Gastroesophageal sphincter (tissue), 4 donors: Measurements from ENCODE around the gene PRKG2. TPM values are rescaled to one million over a fixed set of nuclear protein-coding genes. Genes with fewer than 3 reads are reported as not detected.
"Not testable (repeated sequence)": the region's sequence is repeated elsewhere in the genome, so short reads cannot be mapped to it uniquely, and the experiment has no call there.

Experiments used
- ATAC-seq: fragments of 150-250 bp; one replicate; pipeline ENCODE4 v1.9.1; 2016; ENCODE audit warnings: mild to moderate bottlenecking, moderate library complexity
- H3K27ac ChIP-seq, 4 donors: fragments of 200-600 bp; sonication (generic) in 3 of 4; 1 replicate in 3 of 4; 2 replicates in 1 of 4; pipeline ENCODE4 v1.5.1; 2016 to 2019
- H3K27me3 ChIP-seq: fragments of 200-600 bp; sonication (generic); one replicate; pipeline ENCODE4 v1.5.1; 2019
- H3K36me3 ChIP-seq, 2 donors: fragments of 200-600 bp; sonication (generic); one replicate each; pipeline ENCODE4 v1.5.1; 2019; ENCODE audit warnings: control low read depth in 1 of 2
- H3K4me1 ChIP-seq, 3 donors: fragments of 200-600 bp; sonication (generic); 1 replicate in 2 of 3; 2 replicates in 1 of 3; pipeline ENCODE4 v1.5.1; 2016 to 2019; ENCODE audit warnings: control low read depth in 2 of 3
- H3K4me3 ChIP-seq, 2 donors: fragments of 200-600 bp; sonication (generic); one replicate each; pipeline ENCODE4 v1.5.1; 2019; ENCODE audit warnings: mild to moderate bottlenecking in 1 of 2, moderate library complexity in 1 of 2
- H3K9me3 ChIP-seq, 3 donors: fragments of 200-600 bp; sonication (generic); one replicate each; pipeline ENCODE4 v1.5.1; 2017 to 2019; ENCODE audit warnings: control low read depth in 2 of 3
- EP300 ChIP-seq: sonication (generic); formaldehyde crosslinking; IDR thresholded peaks from one replicate; pipeline ENCODE4 v1.6.1; 2017; ENCODE audit warnings: antibody characterized with exemption, mild to moderate bottlenecking
- POLR2A ChIP-seq, 2 donors: fragments of 450-650 bp; IDR thresholded peaks; one replicate each; pipeline ENCODE4 v1.6.1; 2017; ENCODE audit warnings: antibody characterized with exemption in 2 of 2, mild to moderate bottlenecking in 2 of 2, moderate library complexity in 1 of 2
- POLR2AphosphoS5 ChIP-seq: sonication (generic); formaldehyde crosslinking; IDR thresholded peaks from one replicate; pipeline ENCODE4 v1.6.1; 2017; ENCODE audit warnings: antibody characterized with exemption
- WGBS, 2 donors: methylation state at CpG; one replicate each; pipeline ENCODE4 v1.1.5; 2018; ENCODE audit warnings: low coverage in 1 of 2; 5-methylcytosine and 5-hydroxymethylcytosine counted together
- total RNA-seq, 4 donors: library from RNA; depleted of rRNA; stranded (reverse); fragments of >200 nt; gene quantifications; one replicate each; pipeline ENCODE4 v1.1.0, GENCODE V29; 2016
- TF ChIP-seq, protein P1 (sequence below), 4 experiments: fragments of 200-600 bp in 2 of 4; fragments of 450-650 bp in 2 of 4; sonication (generic) in 1 of 4; IDR thresholded peaks; one replicate each; pipeline ENCODE4 v1.5.1; 2017 to 2019; ENCODE audit warnings: antibody characterized with exemption in 4 of 4, mild to moderate bottlenecking in 2 of 4, moderate library complexity in 2 of 4

Gene PRKG2
- total RNA-seq, 4 donors from 2014 or later = 3.9 to 24.9 (median 13.6) TPM

DNA sequence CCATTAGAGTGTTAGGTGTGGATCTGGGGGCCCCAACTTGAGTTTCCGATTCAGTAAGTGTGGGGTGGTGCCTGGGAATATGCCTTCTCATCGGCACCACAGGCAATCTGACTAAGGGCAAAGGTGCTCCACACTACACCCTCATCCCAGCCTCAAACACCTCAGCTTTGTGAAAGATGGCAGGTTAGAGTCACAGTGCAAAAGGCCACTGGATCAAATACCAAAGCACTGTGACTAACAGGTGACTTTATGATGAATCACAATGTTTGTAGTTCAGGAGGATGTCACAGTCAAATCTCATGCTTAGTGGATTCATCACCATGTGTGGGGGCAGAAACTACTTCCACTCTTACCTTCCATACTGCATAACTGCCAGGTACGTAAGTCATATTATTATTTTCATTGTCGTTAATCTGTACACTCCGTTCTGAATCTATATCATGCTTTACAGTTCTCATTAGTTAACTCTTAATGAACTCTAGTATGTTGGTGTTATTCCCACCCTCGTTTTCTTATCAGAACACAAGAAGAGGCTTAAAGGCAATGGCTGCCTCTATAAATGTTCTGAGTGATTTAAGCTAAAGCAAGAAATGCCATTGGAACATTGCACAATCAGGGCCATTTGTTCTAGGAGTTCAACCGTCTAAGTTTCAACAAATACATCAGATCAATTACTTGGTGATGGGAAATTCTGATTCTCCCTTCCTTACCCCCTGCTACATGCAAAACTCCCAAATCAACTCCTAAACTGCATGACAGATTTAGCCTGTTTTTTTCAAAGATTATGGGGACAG, 50.2 kb downstream of the PRKG2 start:
- Histone ChIP-seq H3K36me3 (no peaks in the 10 kb centered on the region), H3K4me1 (peaks cover 0 to 5% (median 3%) of the 10 kb centered on the region in 3 donors), H3K27ac (no peak overlapping the region), H3K4me3 (no peak overlapping the region), H3K9me3 (no peaks in the 10 kb centered on the region), H3K27me3 (no peaks in the 10 kb centered on the region)
- TF ChIP-seq, protein P1, sequence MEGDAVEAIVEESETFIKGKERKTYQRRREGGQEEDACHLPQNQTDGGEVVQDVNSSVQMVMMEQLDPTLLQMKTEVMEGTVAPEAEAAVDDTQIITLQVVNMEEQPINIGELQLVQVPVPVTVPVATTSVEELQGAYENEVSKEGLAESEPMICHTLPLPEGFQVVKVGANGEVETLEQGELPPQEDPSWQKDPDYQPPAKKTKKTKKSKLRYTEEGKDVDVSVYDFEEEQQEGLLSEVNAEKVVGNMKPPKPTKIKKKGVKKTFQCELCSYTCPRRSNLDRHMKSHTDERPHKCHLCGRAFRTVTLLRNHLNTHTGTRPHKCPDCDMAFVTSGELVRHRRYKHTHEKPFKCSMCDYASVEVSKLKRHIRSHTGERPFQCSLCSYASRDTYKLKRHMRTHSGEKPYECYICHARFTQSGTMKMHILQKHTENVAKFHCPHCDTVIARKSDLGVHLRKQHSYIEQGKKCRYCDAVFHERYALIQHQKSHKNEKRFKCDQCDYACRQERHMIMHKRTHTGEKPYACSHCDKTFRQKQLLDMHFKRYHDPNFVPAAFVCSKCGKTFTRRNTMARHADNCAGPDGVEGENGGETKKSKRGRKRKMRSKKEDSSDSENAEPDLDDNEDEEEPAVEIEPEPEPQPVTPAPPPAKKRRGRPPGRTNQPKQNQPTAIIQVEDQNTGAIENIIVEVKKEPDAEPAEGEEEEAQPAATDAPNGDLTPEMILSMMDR (IDR thresholded peaks at IDR 0.05) = no peak
- TF ChIP-seq POLR2AphosphoS5 (no peak), POLR2A (IDR thresholded peaks at IDR 0.05) (no peak), EP300 (no peak)
- no peak for ATAC-seq
- 66 to 90% methylated on average over 2 to 7 of the region's 7 CpGs for WGBS, 2 donors

DNA sequence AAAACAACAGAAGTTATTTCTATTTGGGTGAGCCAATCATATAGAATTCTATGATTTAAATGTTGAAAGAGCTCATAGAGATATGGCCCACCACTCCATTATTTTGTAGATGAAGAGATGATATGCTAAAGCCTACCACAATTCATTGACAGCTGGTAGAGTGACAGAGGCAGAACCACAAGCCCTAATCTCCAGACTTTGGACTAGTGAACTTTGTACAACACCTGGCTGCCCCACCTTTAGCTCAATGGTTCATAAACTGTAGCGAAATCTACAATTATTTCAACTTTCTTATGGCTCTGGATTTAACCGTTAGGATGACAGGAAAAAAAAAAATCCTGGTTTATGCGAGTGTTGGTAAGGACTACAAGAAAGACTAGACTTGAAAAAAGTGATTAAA, 50.9 kb downstream of the PRKG2 start:
- H3K4me3 ChIP-seq = no peak overlapping the region
- no peak for ATAC-seq
- no peaks in the 10 kb centered on the region for H3K36me3 ChIP-seq

DNA sequence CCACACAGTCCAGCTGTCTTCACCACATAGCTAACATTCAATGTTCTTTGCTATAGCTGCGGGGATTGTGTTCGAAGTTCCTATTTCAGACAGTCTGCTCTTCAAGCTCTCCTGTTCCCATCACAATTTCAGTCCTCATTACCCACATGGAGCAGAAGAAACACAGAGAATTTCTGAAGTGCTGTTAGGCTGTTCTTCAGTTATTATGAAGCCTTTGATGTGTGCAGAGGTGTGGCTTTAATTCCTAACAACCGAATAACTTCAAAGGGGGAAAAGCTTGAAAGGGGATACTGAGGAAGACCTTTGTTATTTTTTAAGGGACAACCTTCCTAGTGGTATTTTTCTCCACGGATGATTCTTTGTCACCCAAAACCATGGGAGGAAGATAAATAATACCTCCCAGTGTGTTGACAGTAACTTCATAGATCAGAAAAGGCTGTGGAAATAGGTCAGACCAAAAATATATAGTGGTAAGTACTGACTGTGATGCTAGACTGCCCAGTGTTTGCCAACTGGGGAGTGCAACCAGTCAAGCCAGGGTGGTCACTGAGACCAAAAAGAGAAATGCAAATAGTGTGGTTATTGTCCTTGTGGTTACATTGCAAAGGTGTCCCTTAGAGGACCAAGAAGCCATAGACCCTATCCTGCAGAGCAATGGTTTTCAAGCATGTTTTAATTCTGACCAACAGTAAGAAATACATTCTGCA, 52.1 kb downstream of the PRKG2 start:
- ATAC-seq = no peak
- no peak for TF ChIP-seq POLR2A (IDR thresholded peaks at IDR 0.05)
- TF ChIP-seq, protein P1 (IDR thresholded peaks at IDR 0.05) = no peak
- TF ChIP-seq POLR2AphosphoS5 = no peak
- no peak for TF ChIP-seq EP300
- WGBS, 2 donors = 72 to 73% methylated on average over 3 to 4 of the region's 4 CpGs
- Histone ChIP-seq H3K27me3 (no peaks in the 10 kb centered on the region), H3K9me3 (no peaks in the 10 kb centered on the region), H3K4me1 (peaks cover 0 to 5% (median 3%) of the 10 kb centered on the region in 3 donors), H3K27ac (no peak overlapping the region), H3K4me3 (no peak overlapping the region), H3K36me3 (no peaks in the 10 kb centered on the region)

More for the DNA sequence above, 50.9 kb downstream of the PRKG2 start:
- no peak overlapping the region for H3K27ac ChIP-seq
- TF ChIP-seq, protein P1 (IDR thresholded peaks at IDR 0.05) = no peak
- TF ChIP-seq POLR2A (IDR thresholded peaks at IDR 0.05) (no peak), POLR2AphosphoS5 (no peak), EP300 (no peak)
- H3K4me1 ChIP-seq = peaks cover 0 to 5% (median 3%) of the 10 kb centered on the region in 3 donors
- no peaks in the 10 kb centered on the region for H3K27me3 ChIP-seq
- 75 to 100% methylated on average over 2 to 3 of the region's 3 CpGs for WGBS, 2 donors
- no peaks in the 10 kb centered on the region for H3K9me3 ChIP-seq

DNA sequence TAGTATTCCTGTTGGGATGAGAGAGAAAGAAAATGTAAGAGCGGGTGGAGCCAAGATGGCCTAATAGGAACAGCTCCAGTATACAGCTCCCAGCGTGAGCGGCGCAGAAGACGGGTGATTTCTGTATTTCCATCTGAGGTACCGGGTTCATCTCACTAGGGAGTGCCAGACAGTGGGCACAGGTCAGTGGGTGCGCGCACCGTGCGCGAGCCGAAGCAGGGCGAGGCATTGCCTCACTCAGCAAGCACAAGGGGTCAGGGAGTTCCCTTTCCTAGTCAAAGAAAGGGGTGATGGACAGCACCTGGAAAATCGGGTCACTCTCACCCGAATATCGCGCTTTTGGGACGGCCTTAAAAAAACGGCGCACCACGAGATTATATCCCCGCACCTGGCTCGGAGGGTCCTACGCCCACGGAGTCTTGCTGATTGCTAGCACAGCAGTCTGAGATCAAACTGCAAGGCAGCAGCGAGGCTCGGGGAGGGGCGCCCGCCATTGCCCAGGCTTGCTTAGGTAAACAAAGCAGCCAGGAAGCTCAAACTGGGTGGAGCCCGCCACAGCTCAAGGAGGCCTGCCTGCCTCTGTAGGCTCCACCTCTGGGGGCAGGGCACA, 61.2 kb downstream of the PRKG2 start:
- not testable (repeated sequence) for H3K36me3 ChIP-seq, H3K9me3 ChIP-seq, ATAC-seq, H3K27me3 ChIP-seq, H3K4me1 ChIP-seq
- 63 to 66% methylated on average over 5 to 16 of the region's 30 CpGs for WGBS, 2 donors
- H3K4me3 ChIP-seq = peak overlapping the region; percentile 19 to 45
- H3K27ac ChIP-seq = peak overlapping the region in 3 of 4 donors; percentile 55 to 64 (median 57)

DNA sequence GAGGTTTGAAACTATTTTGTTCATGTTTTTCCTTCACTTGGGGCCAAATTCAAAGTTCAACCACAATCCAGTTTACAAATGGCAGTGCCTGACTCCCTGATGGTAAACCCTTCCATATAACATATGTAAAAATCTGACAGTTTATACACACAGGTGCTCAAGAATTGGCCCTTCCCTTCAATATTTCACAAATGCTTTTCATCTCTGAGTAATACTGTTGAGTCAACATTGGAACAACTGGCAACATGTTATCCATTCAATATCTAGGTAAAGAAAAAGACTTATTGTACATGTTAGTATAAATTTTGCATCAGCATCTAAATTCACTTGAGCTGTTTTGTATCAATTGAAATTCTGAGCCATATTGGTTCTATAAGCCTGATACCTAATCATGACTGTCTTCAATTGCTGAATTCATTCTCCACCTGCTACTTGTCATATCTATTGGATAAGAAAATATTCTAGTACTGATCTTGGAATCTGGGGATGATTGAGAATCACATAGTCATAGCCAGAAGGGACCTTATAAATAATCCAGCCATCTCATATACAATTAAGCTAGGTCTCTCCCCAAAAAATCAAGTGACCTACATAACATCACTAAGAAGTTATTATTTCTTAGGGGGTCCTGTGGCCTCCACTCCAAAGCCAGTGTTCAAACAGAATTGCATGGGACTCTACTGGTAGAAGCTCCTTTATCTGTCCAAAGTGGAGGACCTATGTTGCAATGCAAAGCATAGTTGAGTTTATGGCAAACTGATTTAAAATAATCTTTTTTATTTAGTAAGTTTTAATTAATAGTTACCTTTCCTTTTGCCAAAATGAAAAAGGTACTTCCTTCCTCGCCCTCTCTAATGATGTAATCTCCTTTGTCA, 61.9 kb downstream of the PRKG2 start:
- H3K27me3 ChIP-seq = no peaks in the 10 kb centered on the region
- no peak for ATAC-seq
- peak overlapping the region in 2 of 4 donors; percentile 55 to 64 for H3K27ac ChIP-seq
- no peaks in the 10 kb centered on the region for H3K4me1 ChIP-seq
- no peaks in the 10 kb centered on the region for H3K9me3 ChIP-seq
- TF ChIP-seq POLR2A (IDR thresholded peaks at IDR 0.05) = no peak
- TF ChIP-seq, protein P1 (IDR thresholded peaks at IDR 0.05) = no peak
- TF ChIP-seq POLR2AphosphoS5 = no peak
- no peak for TF ChIP-seq EP300
- H3K36me3 ChIP-seq = no peaks in the 10 kb centered on the region
- peak overlapping the region; percentile 19 to 45 for H3K4me3 ChIP-seq
- WGBS, 2 donors = 86% methylated on average over 1 of the region's 1 CpG; no CpG with 5 or more reads in 1 of the 2 donors
